ENCODE measurements around the gene KCNIP3.
A peak's percentile ranks its signal among the peaks of the same experiment; 100 is the strongest.

KCNIP3 gene

GRCh38 chr2:95317665-95318425 is 20.7 kb downstream of the KCNIP3 start:
- no peak overlapping the region for H3K4me3 ChIP-seq (ENCODE audit: low read length)
- DNase-seq (ENCODE audit: low read depth): no peak
- TF ChIP-seq, protein P1, sequence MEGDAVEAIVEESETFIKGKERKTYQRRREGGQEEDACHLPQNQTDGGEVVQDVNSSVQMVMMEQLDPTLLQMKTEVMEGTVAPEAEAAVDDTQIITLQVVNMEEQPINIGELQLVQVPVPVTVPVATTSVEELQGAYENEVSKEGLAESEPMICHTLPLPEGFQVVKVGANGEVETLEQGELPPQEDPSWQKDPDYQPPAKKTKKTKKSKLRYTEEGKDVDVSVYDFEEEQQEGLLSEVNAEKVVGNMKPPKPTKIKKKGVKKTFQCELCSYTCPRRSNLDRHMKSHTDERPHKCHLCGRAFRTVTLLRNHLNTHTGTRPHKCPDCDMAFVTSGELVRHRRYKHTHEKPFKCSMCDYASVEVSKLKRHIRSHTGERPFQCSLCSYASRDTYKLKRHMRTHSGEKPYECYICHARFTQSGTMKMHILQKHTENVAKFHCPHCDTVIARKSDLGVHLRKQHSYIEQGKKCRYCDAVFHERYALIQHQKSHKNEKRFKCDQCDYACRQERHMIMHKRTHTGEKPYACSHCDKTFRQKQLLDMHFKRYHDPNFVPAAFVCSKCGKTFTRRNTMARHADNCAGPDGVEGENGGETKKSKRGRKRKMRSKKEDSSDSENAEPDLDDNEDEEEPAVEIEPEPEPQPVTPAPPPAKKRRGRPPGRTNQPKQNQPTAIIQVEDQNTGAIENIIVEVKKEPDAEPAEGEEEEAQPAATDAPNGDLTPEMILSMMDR (conservative IDR thresholded peaks at IDR 0.05; ENCODE audit: low read depth, low read length): no peak

DNA sequence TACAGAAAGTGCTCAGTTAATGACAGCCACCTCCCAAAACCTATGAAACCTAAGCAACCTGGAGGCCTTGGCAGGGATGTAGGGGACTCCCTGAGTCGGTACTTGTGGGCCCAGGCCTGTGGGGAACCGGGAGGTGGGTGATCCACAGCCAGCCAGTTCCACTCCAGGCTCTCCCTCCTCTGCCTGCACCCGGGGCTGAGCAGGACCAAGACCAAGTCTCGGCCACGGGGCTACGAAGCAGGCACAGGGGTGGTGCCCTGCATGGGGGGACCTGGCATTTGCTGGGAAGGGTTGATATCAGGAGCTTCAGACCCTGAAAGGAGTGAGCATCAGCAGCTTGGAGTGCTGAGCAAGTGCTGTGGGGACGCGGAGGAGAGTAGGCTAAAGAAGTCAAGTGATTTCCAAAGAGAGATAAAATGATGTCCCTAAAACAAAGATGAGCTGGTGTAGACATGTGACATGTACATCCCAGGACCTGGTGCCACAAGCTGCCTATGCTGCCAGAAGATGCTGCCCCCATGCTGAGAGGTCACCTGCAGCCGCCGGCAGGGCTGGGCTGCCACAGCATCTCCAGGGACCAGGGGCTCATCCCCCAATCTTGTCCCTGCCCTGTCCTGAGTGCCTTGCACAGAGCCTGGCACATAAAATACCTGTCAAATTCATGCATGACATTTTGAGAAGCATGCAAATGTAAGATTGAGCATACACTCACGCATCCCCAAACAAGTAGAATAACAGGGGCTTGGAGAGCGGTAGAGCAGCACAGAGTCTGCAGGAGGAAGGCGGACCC is 21.5 kb downstream of the KCNIP3 start:
- H3K4me3 ChIP-seq (ENCODE audit: low read length): no peak overlapping the region
- TF ChIP-seq, protein P1 (conservative IDR thresholded peaks at IDR 0.05; ENCODE audit: low read depth, low read length): no peak
- no peak for DNase-seq (ENCODE audit: low read depth)

DNA sequence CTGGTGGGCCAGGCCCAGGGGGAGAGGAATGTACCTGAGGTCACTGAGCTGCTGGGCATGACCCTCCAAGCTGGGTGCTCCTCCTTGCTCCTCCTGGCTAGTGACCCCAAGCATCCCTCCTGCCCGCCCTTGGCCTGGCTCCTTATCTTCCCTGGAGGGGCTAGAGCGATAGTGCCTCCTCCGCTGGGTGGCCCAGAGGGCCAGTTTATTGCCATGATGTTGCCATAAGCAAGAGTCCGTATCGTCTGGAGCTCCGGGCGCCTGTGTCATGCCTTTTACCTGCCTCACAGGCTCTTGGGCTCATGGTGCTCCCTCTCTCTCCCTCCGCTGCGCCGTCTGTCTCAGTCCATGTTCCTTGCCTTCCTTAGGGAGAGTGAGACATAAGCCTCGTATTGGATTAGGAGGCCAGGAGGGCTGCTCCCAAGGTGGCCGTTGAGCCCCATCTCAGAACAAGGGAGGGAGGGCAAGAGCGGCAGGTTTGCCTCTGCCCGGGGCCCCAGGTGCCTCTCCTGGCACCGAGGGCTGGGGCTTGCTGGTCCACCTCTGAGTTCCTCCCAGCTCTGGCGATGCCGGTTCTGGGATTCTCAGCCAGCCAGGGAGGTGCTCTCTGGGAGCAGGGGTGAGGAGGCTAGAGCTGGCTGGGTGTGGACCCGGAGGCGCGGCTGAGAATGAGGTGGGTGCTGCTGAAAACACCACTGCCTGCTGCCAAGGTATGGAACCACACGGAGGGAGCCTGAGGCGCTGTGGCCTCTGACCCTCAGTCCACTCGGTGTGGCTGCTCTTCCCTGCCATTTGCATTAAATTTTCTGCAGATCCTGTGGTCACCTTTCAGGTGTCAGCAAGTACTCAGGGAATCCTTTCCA is 22.6 kb downstream of the KCNIP3 start:
- TF ChIP-seq, protein P1 (conservative IDR thresholded peaks at IDR 0.05; ENCODE audit: low read depth, low read length): no peak
- no peak overlapping the region for H3K4me3 ChIP-seq (ENCODE audit: low read length)
- DNase-seq (ENCODE audit: low read depth): no peak

DNA sequence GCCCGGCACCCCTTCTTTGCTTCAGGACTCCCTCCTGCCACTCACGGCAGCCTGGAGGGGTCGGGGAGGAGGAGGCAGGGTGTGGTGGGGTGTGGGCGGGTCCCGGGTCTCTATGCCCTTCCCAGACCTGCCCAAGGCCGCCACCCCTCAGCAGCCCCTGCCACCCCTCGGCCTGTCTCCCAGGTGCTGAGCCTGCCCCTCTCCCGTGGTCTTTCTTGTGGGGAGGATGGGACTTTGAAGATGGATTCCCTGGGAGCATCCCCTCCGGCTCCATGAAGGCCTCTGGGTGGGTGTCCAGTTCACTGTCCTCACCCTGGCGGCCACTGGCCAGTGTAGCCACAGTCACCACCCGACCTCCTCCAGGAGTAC is 23.2 kb downstream of the KCNIP3 start:
- TF ChIP-seq, protein P1 (conservative IDR thresholded peaks at IDR 0.05; ENCODE audit: low read depth, low read length): no peak
- H3K4me3 ChIP-seq (ENCODE audit: low read length): no peak overlapping the region
- DNase-seq (ENCODE audit: low read depth): no peak

DNA sequence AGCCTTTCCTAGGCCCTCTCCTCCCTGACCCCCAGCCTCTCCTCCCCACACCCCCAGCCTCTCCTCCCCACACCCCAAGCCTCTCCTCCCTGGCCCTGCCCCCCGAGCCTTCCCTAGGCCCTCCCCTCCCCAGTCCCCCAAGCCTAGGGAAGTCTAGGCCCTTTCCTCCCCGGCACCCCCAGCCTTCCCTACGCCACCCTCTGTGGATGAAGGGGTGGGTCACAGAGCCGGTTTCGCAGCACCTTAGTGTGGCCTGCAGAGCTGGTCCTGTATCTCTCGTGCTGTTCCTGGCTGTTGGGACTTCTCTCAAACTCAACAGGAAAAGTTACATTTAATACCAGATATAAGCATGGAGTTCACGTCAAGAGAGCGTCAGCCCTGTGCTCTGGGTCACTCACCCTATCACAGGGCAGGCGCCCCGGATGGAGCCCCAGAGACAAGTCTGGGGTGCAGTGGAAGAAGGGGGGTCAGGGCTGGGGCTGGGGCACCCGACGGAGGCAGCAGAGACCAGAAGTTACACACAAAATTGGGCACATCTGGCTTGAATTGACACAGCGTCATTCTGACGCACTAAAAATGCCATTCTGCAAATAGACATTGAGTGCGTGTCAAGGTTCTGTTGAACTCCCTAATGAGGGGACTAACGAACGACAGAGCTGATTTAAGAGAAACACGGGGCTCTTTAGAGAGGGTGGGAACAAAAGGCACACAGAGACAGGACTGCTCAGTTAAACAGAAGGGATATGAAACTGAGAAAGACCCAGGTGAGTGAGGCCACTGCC is 24.0 kb downstream of the KCNIP3 start:
- no peak overlapping the region for H3K4me3 ChIP-seq (ENCODE audit: low read length)
- TF ChIP-seq, protein P1 (conservative IDR thresholded peaks at IDR 0.05; ENCODE audit: low read depth, low read length): no peak
- no peak for DNase-seq (ENCODE audit: low read depth)

DNA sequence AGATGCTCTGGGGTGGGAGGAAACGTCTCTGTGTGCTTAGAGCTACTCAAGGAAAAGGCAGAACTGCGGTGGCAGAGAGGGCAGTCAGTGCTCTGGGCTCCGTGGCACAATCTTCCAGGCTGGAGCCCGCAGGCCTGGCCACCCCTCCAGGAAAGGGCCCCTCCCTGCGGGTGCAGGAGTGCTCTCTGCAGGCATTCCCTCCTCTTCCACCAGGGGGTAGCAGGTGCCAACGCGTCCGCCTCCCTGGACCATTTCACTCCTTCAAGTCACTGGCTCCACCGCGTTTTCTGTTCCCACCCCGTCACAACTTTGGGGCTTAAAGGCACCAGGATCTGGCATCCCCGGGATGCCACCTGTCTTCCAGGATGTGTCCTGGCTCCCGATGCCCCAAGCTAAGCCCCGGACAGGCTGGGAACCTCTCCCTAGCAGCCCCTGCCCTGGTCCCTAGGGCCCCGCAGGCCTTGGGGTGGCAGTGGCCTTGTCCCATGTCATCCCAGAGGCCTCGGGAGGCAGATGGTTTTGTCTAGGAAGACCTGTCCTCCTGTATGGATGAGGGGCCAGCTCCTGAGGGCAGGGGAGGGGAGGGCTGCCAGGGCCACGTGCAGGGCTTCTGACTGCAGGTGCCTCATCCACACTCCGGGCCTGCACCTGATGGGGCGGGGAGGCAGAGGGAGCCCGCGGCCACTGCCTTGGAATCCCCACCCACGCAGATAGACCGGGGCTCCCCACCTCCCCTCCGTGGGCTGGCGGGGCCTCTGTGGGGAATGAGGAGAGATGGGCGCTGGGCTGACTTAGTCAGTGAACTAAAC is 26.4 kb downstream of the KCNIP3 start:
- no peak for DNase-seq (ENCODE audit: low read depth)
- no peak overlapping the region for H3K4me3 ChIP-seq (ENCODE audit: low read length)
- TF ChIP-seq, protein P1 (conservative IDR thresholded peaks at IDR 0.05; ENCODE audit: low read depth, low read length): peak; percentile 63
